H1 (cell line): ENCODE results near the gene TDRKH.

Experiments
- EGR1 ChIP-seq: IDR thresholded peaks from 2 replicates; pipeline ENCODE4 v1.6.1; 2011; ENCODE audit warnings: low read depth, low read length, borderline replicate concordance
- EP300 ChIP-seq, 2 experiments: IDR thresholded peaks; 1 replicate in 1 of 2; 2 replicates in 1 of 2; pipeline ENCODE4 v1.6.1; 2011 to 2012; ENCODE audit warnings: low read depth in 2 of 2, low read length in 2 of 2, mild to moderate bottlenecking in 2 of 2, borderline replicate concordance in 1 of 2, inconsistent platforms in 1 of 2, moderate library complexity in 1 of 2
- KDM1A ChIP-seq: fragments of 200-600, 300-600 bp; sonication (generic); IDR thresholded peaks from 2 replicates; pipeline ENCODE4 v1.7.1; 2016; ENCODE audit warnings: mild to moderate bottlenecking, low read length, borderline replicate concordance
- PHF8 ChIP-seq: fragments of 200-600 bp; sonication (generic); conservative IDR thresholded peaks from 2 replicates; pipeline ENCODE4 v1.7.1; 2012; ENCODE audit warnings: low read depth, mild to moderate bottlenecking, inconsistent platforms, low read length, moderate library complexity
- POLR2A ChIP-seq, 2 experiments: IDR thresholded peaks; 1 replicate in 1 of 2; 2 replicates in 1 of 2; pipeline ENCODE4 v1.6.1; 2011; ENCODE audit warnings: low read depth in 2 of 2, low read length in 2 of 2, mild to moderate bottlenecking in 2 of 2; ENCODE audit errors: control extremely low read depth in 1 of 2
- POLR2AphosphoS5 ChIP-seq: IDR thresholded peaks from 2 replicates; pipeline ENCODE4 v1.6.1; 2011; ENCODE audit warnings: low read depth, low read length
- RBBP5 ChIP-seq: IDR thresholded peaks from 2 replicates; pipeline ENCODE4 v1.7.1; 2012; ENCODE audit warnings: low read depth, mild to moderate bottlenecking, inconsistent platforms, low read length, moderate library complexity, borderline replicate concordance
- RFX5 ChIP-seq: IDR thresholded peaks from 2 replicates; pipeline ENCODE4 v1.6.1; 2011; ENCODE audit warnings: low read depth, low read length, improper control_type of control experiment, borderline replicate concordance
- TAF1 ChIP-seq: IDR thresholded peaks from 2 replicates; pipeline ENCODE4 v1.6.1; 2011; ENCODE audit warnings: mild to moderate bottlenecking, low read depth, low read length
- TEAD4 ChIP-seq: IDR thresholded peaks from 2 replicates; pipeline ENCODE4 v1.6.1; 2012; ENCODE audit warnings: low read depth, low read length, inconsistent platforms, mixed read lengths
- YY1 ChIP-seq: IDR thresholded peaks from 2 replicates; pipeline ENCODE4 v1.6.1; 2011; ENCODE audit warnings: low read depth, mild to moderate bottlenecking, low read length
- TF ChIP-seq, protein P1 (sequence below), 3 experiments: IDR thresholded peaks; 1 replicate in 2 of 3; 2 replicates in 1 of 3; pipeline versions ENCODE4 v1.5.1 to v1.6.1; 2011; ENCODE audit warnings: low read length in 3 of 3, mild to moderate bottlenecking in 3 of 3, inconsistent platforms in 2 of 3, low read depth in 1 of 3, moderate library complexity in 1 of 3; ENCODE audit not compliant: insufficient read depth in 1 of 3; ENCODE audit errors: control extremely low read depth in 1 of 3

DNA sequence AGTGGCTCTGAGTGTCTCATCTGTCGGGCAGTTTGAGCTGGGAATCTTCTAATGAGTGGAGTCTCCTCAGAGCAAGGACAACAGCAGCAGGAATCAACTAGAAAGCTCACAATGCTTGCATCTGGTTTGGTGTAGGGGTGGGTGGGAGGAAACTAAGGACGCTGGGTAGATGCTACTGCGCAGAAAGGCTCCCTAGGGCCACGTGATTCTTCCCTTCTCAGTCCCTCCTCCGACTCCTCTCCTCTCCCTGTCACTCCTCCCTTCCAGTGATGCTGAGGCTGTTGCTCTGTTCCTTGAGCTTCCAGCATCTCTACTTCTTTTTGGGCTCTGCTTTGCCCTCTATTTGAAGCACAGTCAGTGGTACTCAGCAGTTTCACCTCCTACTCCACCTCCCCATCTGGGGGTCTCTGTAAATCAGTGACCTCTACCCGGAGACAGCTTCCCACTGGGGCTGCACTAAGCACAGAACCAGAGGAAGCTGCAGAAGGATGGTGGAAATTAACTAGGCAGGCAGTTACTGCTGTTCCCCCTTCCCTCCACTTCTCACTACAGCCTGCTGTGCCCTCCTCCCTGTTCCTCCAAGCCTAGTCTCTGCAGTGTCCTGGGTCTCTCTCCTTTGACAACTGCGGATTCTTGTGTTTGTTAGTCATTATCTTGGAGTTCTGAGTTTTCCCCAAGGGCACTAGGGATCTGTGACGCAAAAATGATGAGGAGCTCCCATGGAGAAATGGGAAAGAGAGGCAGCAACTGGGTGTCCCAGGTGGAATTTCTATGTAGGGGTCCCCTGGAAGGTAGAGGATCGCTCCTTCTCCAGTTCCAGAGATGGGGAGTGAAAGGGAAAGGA, 9.1 kb upstream of the TDRKH start:
- no peak for TF ChIP-seq KDM1A
- TF ChIP-seq TAF1 = no peak
- no peak for TF ChIP-seq RBBP5
- TF ChIP-seq, protein P1, sequence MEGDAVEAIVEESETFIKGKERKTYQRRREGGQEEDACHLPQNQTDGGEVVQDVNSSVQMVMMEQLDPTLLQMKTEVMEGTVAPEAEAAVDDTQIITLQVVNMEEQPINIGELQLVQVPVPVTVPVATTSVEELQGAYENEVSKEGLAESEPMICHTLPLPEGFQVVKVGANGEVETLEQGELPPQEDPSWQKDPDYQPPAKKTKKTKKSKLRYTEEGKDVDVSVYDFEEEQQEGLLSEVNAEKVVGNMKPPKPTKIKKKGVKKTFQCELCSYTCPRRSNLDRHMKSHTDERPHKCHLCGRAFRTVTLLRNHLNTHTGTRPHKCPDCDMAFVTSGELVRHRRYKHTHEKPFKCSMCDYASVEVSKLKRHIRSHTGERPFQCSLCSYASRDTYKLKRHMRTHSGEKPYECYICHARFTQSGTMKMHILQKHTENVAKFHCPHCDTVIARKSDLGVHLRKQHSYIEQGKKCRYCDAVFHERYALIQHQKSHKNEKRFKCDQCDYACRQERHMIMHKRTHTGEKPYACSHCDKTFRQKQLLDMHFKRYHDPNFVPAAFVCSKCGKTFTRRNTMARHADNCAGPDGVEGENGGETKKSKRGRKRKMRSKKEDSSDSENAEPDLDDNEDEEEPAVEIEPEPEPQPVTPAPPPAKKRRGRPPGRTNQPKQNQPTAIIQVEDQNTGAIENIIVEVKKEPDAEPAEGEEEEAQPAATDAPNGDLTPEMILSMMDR (IDR thresholded peaks at IDR 0.05; ENCODE audit: control extremely low read depth in 1 of 3, insufficient read depth in 1 of 3, low read depth in 1 of 3, low read length in 3 of 3) = no peak
- TF ChIP-seq EGR1 = no peak
- TF ChIP-seq EP300 (IDR thresholded peaks at IDR 0.05; ENCODE audit: borderline replicate concordance in 1 of 2, low read depth in 2 of 2, low read length in 2 of 2) = no peak
- TF ChIP-seq YY1 = no peak
- no peak for TF ChIP-seq POLR2AphosphoS5
- TF ChIP-seq POLR2A (IDR thresholded peaks at IDR 0.05; ENCODE audit: control extremely low read depth in 1 of 2, low read depth in 2 of 2, low read length in 2 of 2) = no peak
- TF ChIP-seq RFX5 = no peak
- no peak for TF ChIP-seq PHF8
- no peak for TF ChIP-seq TEAD4
